Activated T-helper 9 cell treated with anti-CD3 and anti-CD28 coated beads, Interleukin-2, amount 50 U/mL, for 16 hours (primary cell): Measurements from ENCODE around the gene ZNFX1.

Experiments
- DNase-seq: peaks from one replicate; pipeline ENCODE4 v3.0.0-alpha.2; 2020; ENCODE audit warnings: low read depth

ZNFX1 gene

GRCh38 chr20:49292010-49292409 lies 14.2 kb upstream of the ZNFX1 start:
- no peak for DNase-seq

- no peak for DNase-seq
Measured at GRCh38 chr20:49291200-49291599, 13.3 kb upstream of the ZNFX1 start.

- no peak for DNase-seq
Measured at GRCh38 chr20:49290608-49291191, 12.8 kb upstream of the ZNFX1 start.

- no peak for DNase-seq
Measured at GRCh38 chr20:49288784-49289696, 11.2 kb upstream of the ZNFX1 start.

- DNase-seq: no peak
Measured at GRCh38 chr20:49288250-49288751, 10.4 kb upstream of the ZNFX1 start.

GRCh38 chr20:49287555-49288249 lies 9.8 kb upstream of the ZNFX1 start:
- DNase-seq: no peak

GRCh38 chr20:49286689-49287551 lies 9.1 kb upstream of the ZNFX1 start:
- no peak for DNase-seq

DNA sequence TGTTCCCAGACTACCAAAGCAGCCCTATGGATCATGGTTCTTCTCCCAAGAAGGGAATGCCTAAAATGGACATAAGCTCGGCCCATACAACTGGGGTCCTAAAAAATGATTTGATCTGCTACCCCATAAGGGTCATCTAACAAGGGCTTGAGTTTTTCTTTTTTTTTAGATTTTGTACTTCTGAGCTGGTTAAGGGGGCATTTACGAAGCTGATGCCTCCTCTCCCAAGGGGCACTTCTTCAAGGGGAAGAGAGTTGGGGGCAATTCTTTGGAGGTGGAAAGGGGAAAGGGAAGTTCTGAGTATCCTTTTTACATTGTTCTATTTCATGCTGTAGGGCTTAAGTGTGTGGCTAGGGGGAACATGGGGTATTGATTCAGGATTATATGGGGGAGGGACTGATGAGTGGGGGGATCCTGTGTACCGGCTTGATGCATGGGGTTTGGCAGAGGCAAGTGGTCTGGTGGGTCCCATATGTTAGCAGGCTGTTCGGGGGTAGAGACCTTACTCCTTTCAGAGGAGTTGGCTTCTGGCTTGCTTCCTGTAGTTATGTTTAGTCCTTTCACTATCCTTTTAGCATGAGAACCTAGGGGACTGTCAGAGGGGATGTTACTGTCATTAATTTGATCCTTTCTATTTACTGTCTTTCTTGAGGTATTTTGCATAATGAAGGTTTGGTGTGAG lies 8.1 kb upstream of the ZNFX1 start:
- no peak for DNase-seq

GRCh38 chr20:49285233-49285668 lies 7.4 kb upstream of the ZNFX1 start:
- DNase-seq: no peak

GRCh38 chr20:49284818-49285217 lies 7.0 kb upstream of the ZNFX1 start:
- DNase-seq: no peak

- no peak for DNase-seq
Measured at GRCh38 chr20:49283703-49284625, 6.1 kb upstream of the ZNFX1 start.

DNA sequence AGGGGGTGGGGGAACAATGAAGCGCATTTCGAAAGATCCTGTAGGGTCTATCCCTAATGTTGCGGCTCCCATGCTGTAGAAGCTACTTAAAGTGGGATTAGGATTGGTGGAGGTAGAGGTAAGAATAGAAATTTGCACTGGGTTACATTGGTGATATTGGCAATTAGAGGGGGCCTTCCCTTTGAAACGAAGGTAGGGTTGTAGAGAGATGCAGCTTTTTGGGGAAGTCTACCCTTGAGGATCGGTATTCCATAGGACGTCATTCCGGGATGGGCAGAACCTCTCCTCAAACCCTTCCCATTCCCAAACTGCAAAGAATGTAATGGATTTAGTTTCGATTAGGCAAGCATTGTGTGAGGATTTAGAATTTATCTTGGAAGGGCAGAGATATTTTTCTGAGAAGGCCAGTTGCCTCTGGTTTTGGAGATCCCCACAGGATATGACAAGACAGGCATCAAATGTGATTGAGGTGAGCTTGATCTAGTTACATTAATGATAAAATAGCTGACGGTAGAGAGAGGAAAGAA lies 5.4 kb upstream of the ZNFX1 start:
- DNase-seq: no peak

DNA sequence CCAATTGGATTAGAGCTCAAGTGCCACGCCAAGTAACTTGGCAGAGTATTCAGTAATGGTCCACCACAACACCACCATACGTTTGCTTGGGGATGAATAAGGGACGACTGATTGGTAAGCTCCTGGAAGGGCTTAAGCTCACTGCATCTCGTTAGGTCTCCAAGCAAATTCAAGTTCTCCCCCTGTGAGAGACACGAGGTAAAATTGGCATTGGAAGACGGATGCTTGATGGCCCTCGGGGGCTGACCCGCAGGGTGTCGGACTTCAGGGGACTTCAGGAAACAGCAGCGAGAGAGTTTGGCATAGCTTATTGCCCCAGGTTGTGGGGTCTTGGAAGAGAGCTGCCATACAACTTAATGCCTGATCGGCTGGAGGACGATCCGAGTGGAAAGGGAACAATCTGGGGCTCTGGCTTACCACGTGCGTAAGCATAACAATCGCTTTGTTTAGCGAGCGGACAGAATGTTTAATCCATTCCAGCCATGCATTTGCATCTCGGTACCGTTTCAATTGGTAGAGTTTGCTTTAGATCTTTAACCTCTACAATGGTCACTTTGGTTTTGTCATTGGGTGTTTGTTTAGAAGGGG lies 4.8 kb upstream of the ZNFX1 start:
- DNase-seq: no peak

- no peak for DNase-seq
Measured at GRCh38 chr20:49281913-49282467, 4.1 kb upstream of the ZNFX1 start.

- no peak for DNase-seq
Measured at GRCh38 chr20:49281059-49281912, 3.4 kb upstream of the ZNFX1 start.

DNA sequence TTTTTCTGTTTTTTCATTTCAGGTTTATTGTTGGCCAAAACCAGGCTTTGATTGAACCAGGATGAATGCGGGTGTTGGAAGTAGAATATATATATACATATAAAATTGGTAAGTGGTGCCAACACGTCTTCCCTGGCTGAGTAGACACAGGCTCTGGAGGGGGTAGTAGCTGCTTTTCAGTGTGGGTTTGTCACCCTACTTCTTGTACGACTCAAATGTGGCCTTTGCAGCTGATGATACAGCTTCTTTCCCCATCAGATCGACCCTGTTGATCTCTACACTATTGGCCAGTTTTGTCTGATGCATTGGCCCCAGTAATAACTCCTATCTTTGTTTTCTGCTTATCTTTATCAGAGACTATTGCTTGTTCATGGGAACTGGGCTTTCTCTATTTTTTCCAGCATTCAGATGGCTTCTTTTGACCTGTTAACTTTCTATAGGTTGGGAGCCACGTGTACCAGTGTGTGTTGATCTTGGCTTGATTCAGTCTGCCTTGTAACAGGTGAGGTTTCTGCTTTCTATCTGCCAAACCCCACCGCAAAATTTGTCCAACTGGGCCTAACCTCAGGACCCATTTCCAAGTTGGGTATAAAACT lies 2.7 kb upstream of the ZNFX1 start:
- DNase-seq: no peak

DNA sequence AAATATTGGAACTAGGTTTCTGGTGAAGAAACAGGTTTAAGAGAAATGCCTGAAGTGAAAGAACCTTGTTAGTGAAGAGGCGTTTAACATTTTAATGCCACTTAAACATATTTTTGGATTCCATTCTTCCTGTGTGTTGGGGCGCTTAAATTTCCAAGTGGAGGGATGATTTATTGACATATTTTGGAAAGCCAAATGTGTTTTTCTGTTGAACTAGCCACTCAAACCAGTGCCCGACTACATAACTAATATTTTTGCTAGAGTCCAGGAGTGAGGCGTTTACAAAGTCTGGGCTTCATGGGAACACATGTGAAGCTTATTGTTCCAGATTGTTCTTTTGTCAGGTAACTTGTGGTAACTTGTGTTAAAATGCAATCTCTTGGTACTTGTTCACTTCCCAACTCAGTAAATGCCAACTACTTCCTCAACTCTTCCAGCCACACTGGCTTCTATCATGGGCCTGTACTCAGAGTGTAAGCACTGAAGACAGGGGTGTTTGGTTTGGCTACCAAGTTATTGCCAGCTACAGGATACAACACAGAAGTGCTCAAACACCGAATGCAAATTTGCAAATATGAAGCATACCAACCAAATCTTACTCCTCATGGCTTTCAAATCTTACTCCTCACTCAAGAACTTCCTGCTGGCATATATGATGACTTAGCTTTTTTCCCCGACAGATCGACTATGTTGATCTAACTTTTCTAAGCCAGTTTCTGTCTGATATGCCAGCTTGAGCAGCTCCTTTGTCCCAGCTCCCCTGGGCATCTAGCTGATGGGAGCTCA lies 2.0 kb upstream of the ZNFX1 start:
- no peak for DNase-seq
